ENCODE results near the gene C2orf72.
"Not testable (repeated sequence)": the region's sequence is repeated elsewhere in the genome, so short reads cannot be mapped to it uniquely, and the experiment has no call there.

Gene C2orf72

GRCh38 chr2:231013820-231014219 is 23.5 kb upstream of the C2orf72 start:
- DNase-seq (ENCODE audit: low read depth in 2 of 2): no peak

- no peak for DNase-seq (ENCODE audit: low read depth in 2 of 2)
Measured at GRCh38 chr2:231015478-231015877, 21.8 kb upstream of the C2orf72 start.

- no peak for DNase-seq (ENCODE audit: low read depth in 2 of 2)
Measured at GRCh38 chr2:231015926-231016325, 21.4 kb upstream of the C2orf72 start.

GRCh38 chr2:231016566-231017230 is 20.6 kb upstream of the C2orf72 start:
- DNase-seq (ENCODE audit: low read depth in 2 of 2): no peak

GRCh38 chr2:231017231-231017598 is 20.1 kb upstream of the C2orf72 start:
- no peak for DNase-seq (ENCODE audit: low read depth in 2 of 2)

- DNase-seq (ENCODE audit: low read depth in 2 of 2): no peak
Measured at GRCh38 chr2:231018184-231018583, 19.1 kb upstream of the C2orf72 start.

GRCh38 chr2:231025059-231025458 is 12.3 kb upstream of the C2orf72 start:
- DNase-seq (ENCODE audit: low read depth in 2 of 2): not testable (repeated sequence)

GRCh38 chr2:231028889-231029288 is 8.4 kb upstream of the C2orf72 start:
- no peak for DNase-seq (ENCODE audit: low read depth in 2 of 2)

- no peak for DNase-seq (ENCODE audit: low read depth in 2 of 2)
Measured at GRCh38 chr2:231029563-231029962, 7.8 kb upstream of the C2orf72 start.

- no peak for DNase-seq (ENCODE audit: low read depth in 2 of 2)
Measured at GRCh38 chr2:231030725-231031124, 6.6 kb upstream of the C2orf72 start.

- no peak for DNase-seq (ENCODE audit: low read depth in 2 of 2)
Measured at GRCh38 chr2:231032575-231033140, 4.7 kb upstream of the C2orf72 start.

GRCh38 chr2:231033147-231034132 is 3.9 kb upstream of the C2orf72 start:
- DNase-seq (ENCODE audit: low read depth in 2 of 2): no peak

- no peak for DNase-seq (ENCODE audit: low read depth in 2 of 2)
Measured at GRCh38 chr2:231034291-231034882, 2.9 kb upstream of the C2orf72 start.

GRCh38 chr2:231036131-231036530 is 1.2 kb upstream of the C2orf72 start:
- no peak for DNase-seq (ENCODE audit: low read depth in 2 of 2)

- DNase-seq (ENCODE audit: low read depth in 2 of 2): no peak
Measured at GRCh38 chr2:231036578-231037106, 681 bp upstream of the C2orf72 start.

GRCh38 chr2:231037731-231038482 is 584 bp downstream of the C2orf72 start:
- no peak for DNase-seq (ENCODE audit: low read depth in 2 of 2)

- DNase-seq (ENCODE audit: low read depth in 2 of 2): no peak
Measured at GRCh38 chr2:231038483-231039293, 1.4 kb downstream of the C2orf72 start.

- no peak for DNase-seq (ENCODE audit: low read depth in 2 of 2)
Measured at GRCh38 chr2:231039294-231039664, 2.0 kb downstream of the C2orf72 start.

GRCh38 chr2:231039821-231040364 is 2.6 kb downstream of the C2orf72 start:
- DNase-seq (ENCODE audit: low read depth in 2 of 2): no peak

- no peak for DNase-seq (ENCODE audit: low read depth in 2 of 2)
Measured at GRCh38 chr2:231041061-231041689, 3.9 kb downstream of the C2orf72 start.

Measured in stimulated activated CD8-positive, alpha-beta memory T cell treated with anti-CD3 and anti-CD28 coated beads, Interleukin-15, amount 100 ng/mL, for 48 hours (primary cell).